Skin epidermis (tissue), 12 donors: Measurements from ENCODE around the gene ATP2B2.

ENCODE experiments used
- H3K27ac ChIP-seq, 21 experiments: fragments of 200-600 bp; sonication (generic) in 11 of 21; one replicate each; pipeline ENCODE4 v1.5.0; 2020; ENCODE audit warnings: mild to moderate bottlenecking in 3 of 21, inconsistent platforms in 2 of 21, moderate library complexity in 2 of 21
- H3K4me3 ChIP-seq, 7 experiments: fragments of 200-600 bp; sonication (generic) in 2 of 7; one replicate each; pipeline ENCODE4 v1.5.0; 2020; ENCODE audit warnings: inconsistent platforms in 2 of 7, mild to moderate bottlenecking in 2 of 7, moderate library complexity in 1 of 7

ATP2B2 gene

GRCh38 chr3:10500717-10501663 lies 4.4 kb downstream of the ATP2B2 start:
- Histone ChIP-seq H3K27ac (no peak overlapping the region), H3K4me3 (no peak overlapping the region)

- no peak overlapping the region for H3K4me3 ChIP-seq
These were observed 7.1 kb downstream of the ATP2B2 start for GRCh38 chr3:10498271-10498670.

DNA sequence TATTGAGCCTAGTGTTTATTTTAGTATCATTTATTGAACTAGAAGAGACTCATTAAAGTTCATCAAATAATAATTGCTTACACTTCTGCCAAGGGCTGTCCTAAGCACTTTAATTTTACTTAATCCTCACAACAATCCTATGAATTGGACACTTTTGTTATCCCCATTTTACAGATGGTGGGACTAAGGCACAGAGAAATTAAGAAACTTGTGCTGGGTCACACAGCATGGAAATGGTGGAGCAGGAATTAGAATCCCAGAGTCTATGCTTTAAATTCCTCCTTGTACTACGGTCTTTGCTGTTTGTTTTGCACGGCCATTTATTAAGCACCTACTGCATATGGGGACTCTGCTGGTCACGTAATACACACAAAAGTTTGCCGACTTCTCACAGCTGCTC lies 7.9 kb downstream of the ATP2B2 start:
- no peak overlapping the region for H3K27ac ChIP-seq
- H3K4me3 ChIP-seq: no peak overlapping the region

More at GRCh38 chr3:10498271-10498670, 7.1 kb downstream of the ATP2B2 start:
- H3K27ac ChIP-seq: no peak overlapping the region

GRCh38 chr3:10496121-10496863 lies 9.1 kb downstream of the ATP2B2 start:
- Histone ChIP-seq H3K4me3 (no peak overlapping the region), H3K27ac (no peak overlapping the region)

- Histone ChIP-seq H3K27ac (no peak overlapping the region), H3K4me3 (no peak overlapping the region)
These were observed 9.8 kb downstream of the ATP2B2 start for GRCh38 chr3:10495614-10496013.

DNA sequence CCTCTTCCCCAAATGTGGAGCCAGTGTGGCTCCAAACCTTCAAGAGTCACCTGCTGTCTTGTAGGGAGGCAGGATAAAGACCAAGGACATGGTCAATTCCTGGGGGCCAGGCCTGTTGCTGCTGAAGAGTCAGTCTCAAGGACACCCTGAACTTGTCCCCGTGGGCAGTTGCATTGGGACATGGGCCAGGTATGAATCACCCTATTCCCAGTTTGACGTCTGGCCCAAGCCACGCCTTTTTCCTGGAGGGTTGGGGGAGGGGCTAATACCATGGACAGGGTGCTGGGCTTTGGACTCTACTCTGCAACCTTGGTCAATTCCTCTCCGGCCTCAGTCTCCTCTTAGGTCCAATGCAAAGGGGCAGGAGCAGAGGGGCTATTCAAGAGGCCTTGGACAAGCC lies 10.4 kb downstream of the ATP2B2 start:
- Histone ChIP-seq H3K27ac (no peak overlapping the region), H3K4me3 (no peak overlapping the region)

DNA sequence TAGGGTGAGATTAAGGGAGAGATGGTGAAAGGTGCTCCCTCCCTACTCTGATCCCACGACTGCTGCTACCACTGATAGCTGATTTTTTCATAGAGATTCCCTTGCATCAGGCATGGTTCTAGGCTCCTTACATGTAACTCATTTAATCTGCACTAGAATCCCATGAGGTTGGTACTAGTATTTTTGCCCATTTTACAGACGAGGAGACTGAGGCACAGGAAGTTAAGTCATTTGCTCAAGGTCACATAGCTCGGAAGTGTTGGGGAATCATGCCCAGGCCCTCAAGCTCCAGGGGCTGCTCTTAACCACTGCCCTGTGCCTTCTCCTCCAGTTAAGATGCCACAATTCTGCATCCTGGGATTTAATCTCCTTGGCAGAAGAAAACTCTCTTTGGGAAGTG lies 11.2 kb downstream of the ATP2B2 start:
- no peak overlapping the region for H3K27ac ChIP-seq
- no peak overlapping the region for H3K4me3 ChIP-seq

GRCh38 chr3:10493202-10493589 lies 12.2 kb downstream of the ATP2B2 start:
- Histone ChIP-seq H3K27ac (no peak overlapping the region), H3K4me3 (no peak overlapping the region)

DNA sequence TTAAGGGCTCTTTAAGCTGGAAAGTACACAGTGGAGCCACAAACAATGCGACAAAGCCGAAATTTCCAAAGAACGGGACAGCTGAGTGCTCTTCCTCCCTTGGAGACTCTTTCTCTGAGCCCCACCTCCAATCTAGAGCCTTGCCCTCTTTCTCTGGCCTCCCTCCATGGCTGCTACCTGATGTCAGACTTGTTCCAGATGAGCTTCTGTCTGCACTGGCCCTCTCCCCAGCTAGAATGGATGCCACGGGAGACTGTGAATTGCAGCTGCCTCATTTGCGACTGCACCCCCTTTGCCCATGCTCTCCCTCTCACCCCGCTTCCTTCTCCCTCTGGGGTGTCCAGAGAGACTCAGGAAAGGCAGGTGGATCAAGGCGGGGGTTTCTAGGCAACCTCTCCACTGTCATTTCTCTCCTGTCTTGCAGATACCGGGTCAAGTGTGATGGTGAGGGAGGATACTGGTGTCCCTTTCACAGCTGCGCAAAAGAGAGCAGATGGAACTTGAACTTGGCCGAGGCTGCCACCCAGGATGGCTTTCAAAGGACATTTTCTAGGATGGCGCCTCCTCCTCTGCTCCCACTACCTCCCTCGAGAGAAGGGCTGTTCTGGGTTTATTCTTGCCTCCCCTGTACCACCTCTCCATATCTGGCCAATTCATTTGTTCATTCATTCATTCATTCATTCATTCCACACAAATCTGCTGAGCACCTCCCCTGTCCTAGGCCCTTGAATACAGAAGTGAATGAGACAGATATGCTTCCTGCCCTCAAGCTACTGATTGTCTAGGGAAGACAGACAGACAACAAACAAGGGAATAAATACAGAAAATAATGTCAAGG lies 12.8 kb downstream of the ATP2B2 start:
- Histone ChIP-seq H3K27ac (no peak overlapping the region), H3K4me3 (no peak overlapping the region)

DNA sequence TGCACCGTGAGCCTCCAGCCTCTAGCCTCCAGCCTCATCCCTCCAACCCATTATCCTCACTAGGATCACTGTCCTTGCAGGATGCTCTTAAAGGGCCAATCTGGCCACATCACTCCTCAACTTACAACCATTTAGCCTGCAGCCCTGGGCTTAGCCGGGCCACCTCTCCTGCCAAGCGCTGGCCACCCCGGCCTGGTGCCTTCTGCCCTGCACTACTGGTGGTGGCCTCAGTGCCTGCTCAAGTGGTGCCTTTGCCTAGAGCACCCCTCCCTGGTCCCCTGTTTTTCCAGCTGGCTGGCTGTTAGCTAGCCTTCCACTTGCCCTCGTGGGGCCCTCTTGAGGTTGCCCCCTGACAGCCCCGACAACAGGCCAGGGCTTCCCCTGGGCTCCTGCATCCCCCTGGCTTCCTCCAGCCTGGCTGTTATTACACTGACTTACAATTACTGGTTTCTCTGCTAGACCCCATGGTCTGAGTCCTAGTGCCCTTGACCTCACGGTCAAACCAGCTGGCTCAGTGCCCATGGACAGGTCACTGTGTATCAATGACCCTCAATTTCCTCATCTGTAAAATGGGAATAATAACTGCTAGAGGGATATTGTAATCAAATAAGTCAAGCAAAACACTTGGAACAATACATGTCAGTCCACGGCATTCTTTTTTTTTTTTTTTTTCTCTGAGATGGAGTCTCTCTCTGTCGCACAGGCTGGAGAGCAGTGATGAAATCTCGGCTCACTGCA lies 15.5 kb downstream of the ATP2B2 start:
- Histone ChIP-seq H3K4me3 (no peak overlapping the region), H3K27ac (no peak overlapping the region)

DNA sequence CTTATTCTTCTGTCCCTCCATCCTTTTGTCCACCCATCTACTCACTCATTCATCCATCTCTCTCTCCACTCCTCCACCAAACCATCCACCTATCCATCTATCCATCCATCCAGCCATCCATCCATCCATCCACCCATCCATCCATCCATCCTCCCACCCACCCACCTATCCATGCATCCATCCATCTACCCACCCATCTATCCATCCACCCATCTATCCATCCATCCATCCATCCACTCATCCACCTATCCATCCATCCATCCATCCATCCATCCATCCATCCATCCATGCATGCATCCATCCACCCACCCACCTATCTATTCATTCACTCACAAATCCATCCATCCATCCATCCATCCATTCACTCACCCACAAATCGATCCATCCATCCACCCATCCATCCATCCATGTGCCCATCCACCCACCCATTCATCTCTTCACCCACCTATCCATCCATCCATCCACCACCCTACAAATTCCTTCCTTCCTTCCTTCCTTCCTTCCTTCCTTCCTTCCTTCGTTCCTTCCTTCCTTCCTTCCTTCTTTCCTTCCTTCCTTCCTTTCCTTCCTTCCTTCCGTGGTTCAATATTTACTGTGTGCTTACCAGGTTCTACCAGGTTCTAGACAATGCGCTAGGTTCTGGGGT lies 17.3 kb downstream of the ATP2B2 start:
- H3K27ac ChIP-seq: no peak overlapping the region
- H3K4me3 ChIP-seq: no peak overlapping the region

GRCh38 chr3:10485806-10486205 lies 19.6 kb downstream of the ATP2B2 start:
- no peak overlapping the region for H3K27ac ChIP-seq
- no peak overlapping the region for H3K4me3 ChIP-seq

- H3K4me3 ChIP-seq: no peak overlapping the region
- no peak overlapping the region for H3K27ac ChIP-seq
These were observed 20.0 kb downstream of the ATP2B2 start for GRCh38 chr3:10485380-10485779.

GRCh38 chr3:10484709-10485108 lies 20.7 kb downstream of the ATP2B2 start:
- Histone ChIP-seq H3K4me3 (no peak overlapping the region), H3K27ac (no peak overlapping the region)

DNA sequence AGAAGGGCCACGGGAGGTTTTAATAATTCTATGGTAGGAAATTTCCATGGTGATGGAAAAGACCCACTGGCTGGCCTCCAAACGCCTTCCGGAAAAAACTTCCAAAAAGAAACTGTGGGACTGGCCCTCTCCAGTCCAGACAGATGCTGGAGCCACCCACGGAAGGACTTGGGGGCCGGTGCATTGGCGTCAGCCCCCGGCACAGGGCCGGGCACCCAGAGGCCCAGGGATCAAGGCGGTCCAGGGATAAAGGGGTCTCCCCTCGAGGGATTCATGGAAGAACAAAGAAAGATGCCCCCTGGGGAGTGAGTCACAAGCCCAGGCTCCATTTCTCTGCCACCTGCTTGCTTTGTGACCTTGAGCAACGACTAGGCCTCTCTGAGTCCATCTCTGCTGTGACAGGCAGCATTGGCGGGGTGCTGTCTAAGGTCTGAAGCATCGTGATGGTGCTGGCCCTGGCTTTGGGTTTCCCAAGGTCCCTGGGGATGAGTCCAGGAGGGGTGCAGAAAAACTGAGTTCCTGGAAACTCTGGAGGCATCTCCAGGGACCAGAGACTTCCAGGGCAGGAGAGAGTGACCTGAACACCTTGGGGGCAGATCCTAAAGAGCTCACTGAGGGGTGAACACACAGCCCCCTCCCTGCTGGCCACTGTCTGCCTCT lies 21.6 kb downstream of the ATP2B2 start:
- Histone ChIP-seq H3K4me3 (no peak overlapping the region), H3K27ac (no peak overlapping the region)

DNA sequence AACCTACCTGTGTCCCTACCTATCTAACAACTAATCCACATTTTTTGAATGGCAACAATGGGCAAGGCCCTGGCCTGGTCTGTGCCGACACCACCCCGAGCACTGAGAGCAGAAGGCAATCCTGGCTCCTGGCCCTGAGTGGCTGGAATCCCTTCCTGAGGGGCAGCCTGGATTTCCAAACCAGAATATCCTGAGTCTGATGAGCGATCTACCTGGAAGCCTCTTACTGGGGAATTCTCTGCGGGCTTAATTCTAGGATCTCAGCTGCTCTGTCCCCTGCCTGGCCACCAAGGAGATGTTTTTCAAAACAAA lies 22.1 kb downstream of the ATP2B2 start:
- H3K4me3 ChIP-seq: no peak overlapping the region
- no peak overlapping the region for H3K27ac ChIP-seq

- no peak overlapping the region for H3K4me3 ChIP-seq
- no peak overlapping the region for H3K27ac ChIP-seq
These were observed 22.6 kb downstream of the ATP2B2 start for GRCh38 chr3:10482631-10483363.

DNA sequence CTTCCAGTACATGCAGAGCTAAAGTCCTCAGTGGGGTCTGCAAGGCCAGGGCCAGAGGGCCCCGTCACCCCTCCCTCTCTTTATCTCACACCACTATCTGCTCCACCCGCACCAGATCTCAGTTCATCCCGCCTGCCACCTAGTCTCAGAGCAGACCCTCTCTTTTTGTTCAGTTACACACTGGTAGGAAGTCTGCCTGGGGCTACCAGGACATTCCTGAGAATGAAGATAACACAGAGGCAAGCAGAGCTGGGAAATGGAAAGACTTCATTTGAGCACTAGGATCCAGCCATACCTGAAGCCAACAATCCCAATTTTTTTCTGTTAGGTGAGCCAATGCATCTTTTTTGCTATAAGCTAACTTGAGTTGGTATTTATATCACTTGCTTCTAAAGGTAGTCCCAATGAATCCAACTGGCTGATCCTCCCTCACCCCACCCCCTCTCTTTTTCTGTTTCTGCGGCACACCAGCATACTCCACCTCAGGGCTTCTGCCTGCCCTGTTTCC lies 24.5 kb downstream of the ATP2B2 start:
- Histone ChIP-seq H3K4me3 (no peak overlapping the region), H3K27ac (no peak overlapping the region)
